ENCODE measurements around the gene TTC7B.

GRCh38 chr14:90569201-90569600 is 247.0 kb downstream of the TTC7B start:
- no peak for TF ChIP-seq CBFB (IDR thresholded peaks at IDR 0.05; ENCODE audit: low read depth)
- TF ChIP-seq SP1 (IDR thresholded peaks at IDR 0.05; ENCODE audit: low read depth, low read length) = no peak
- no peak for TF ChIP-seq TCF12 (IDR thresholded peaks at IDR 0.05; ENCODE audit: low read depth, low read length)
- no peak for TF ChIP-seq ATF7 (IDR thresholded peaks at IDR 0.05; ENCODE audit: low read depth)
